IPS-18c (cell line): Measurements from ENCODE around the gene ACSBG1.
"Not testable (repeated sequence)": the region's sequence is repeated elsewhere in the genome, so short reads cannot be mapped to it uniquely, and the experiment has no call there.

Experiments
- H3K4me3 ChIP-seq: 2 replicates; pipeline ENCODE4 v1.7.0; 2013; ENCODE audit warnings: low read depth, mild to moderate bottlenecking, low read length, moderate library complexity; ENCODE audit not compliant: insufficient read depth
- H3K9me3 ChIP-seq: one replicate; pipeline ENCODE4 v1.6.1; 2013; ENCODE audit warnings: mild to moderate bottlenecking, low read length, moderate library complexity; ENCODE audit not compliant: control insufficient read depth, insufficient read depth

The ACSBG1 gene

DNA sequence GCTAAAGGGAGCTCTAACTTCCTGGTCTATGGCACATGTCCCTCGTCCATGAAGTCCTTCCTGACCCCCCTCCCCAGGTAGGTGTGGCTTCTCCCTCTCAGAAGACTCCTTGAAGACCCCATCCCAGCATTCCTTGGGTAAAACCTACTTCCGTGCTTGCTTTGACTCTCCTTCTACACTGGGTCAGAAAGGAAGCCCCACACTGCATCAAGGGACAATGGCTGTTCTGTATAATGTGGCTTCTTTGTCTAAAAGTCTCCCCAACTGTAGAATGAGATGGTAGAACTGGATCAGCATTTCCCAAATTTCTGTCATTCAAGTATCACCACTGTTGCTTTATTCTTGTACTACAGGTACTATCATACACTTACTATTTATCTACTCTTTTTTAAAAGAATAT, 26.1 kb upstream of the ACSBG1 start:
- Histone ChIP-seq H3K9me3 (peaks cover 3% of the 10 kb centered on the region), H3K4me3 (no peak overlapping the region)

DNA sequence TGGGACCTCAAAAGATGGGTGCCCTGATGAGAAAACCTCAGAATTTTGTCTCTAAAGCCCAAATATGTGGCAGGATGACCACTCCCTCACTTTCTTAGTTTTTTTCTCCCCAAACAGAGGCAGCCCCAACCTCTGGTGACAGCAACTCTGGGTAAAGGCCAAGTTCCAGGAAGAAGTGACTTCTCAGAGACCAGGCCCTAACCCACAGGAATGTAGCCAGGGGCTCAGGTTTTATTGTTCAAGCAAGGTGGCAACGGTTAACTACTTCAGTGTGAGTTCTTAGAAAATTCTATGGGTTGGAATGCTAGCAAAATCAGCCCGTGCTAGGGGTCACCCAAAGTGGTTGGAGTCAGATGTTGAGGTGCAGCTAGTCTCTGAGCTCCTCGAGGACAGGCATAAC, 24.9 kb upstream of the ACSBG1 start:
- no peak overlapping the region for H3K4me3 ChIP-seq
- H3K9me3 ChIP-seq, result no peaks in the 10 kb centered on the region

- Histone ChIP-seq H3K9me3 (no peaks in the 10 kb centered on the region), H3K4me3 (no peak overlapping the region)
These were observed 23.3 kb upstream of the ACSBG1 start for GRCh38 chr15:78257681-78258080.

DNA sequence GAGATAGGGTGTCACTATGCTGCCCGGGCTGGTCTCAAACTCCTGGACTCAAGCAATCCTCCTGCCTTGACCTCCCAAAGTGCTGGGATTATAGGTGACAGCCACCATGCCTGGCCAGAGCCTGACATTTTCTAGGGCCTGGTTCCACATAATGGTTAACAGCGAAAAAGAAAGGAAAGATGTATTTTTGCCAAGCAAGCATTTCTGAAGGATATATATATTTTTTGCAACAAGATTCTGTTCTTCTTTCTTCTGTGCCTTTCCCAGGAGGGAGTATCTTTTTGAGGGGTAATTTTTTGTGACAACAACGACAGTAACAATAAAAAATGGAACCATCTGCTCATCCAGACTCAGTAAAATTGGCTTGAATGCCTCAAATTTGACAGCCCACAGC, 21.7 kb upstream of the ACSBG1 start:
- no peaks in the 10 kb centered on the region for H3K9me3 ChIP-seq

DNA sequence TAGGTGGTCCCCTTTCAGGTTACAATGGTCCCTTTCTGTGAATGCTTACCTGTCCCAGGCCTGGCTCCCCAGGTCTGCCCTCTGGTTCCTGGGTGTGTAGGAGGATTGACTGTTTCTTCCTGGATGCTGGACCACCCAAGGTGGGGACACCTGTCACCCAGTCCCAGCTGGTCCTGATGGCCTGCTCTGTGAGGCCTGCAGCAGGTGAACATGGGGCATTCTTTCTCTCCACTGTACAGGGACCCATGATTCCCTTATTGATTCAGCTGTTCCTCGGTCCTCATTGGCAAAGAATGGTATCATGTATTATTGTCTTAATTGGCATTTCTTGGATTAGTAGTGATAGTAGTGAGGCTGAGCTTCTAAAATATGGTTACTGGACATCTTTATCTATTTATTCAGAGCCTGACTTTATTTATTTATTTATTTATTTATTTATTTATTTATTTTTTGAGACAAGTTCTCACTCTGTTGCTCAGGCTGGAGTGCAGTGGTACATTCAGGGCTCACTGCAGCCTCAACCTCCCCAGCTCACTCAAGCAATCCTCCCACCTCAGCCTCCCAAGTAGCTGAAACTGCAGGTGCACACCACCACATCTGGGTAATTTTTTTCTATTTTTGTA, 21.2 kb upstream of the ACSBG1 start:
- no peak overlapping the region for H3K4me3 ChIP-seq

More for the DNA sequence above, 21.7 kb upstream of the ACSBG1 start:
- H3K4me3 ChIP-seq, result no peak overlapping the region

DNA sequence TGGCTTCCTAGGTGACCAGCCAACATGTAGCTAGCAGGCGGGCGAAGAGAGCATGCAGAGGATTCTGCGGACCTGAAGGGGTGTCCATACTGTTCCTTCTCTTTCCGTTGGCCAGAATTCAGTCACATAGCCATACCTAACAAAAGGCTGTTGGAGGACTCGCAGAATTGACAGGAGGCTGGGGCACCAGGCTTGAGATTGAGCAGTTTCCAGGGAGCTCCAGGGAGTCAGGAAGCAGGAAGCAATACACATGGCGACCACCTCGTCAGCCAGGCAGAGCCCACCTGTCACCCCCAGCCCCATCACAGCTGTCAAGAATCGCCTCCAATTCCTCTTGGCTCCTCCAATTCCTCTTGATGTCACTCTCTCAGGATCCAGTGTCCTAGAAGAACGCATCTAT, 16.8 kb upstream of the ACSBG1 start:
- Histone ChIP-seq H3K4me3 (no peak overlapping the region), H3K9me3 (no peaks in the 10 kb centered on the region)

More for the DNA sequence above, 21.2 kb upstream of the ACSBG1 start:
- H3K9me3 ChIP-seq, result no peaks in the 10 kb centered on the region

GRCh38 chr15:78249131-78249530, 14.8 kb upstream of the ACSBG1 start:
- Histone ChIP-seq H3K9me3 (no peaks in the 10 kb centered on the region), H3K4me3 (no peak overlapping the region)

DNA sequence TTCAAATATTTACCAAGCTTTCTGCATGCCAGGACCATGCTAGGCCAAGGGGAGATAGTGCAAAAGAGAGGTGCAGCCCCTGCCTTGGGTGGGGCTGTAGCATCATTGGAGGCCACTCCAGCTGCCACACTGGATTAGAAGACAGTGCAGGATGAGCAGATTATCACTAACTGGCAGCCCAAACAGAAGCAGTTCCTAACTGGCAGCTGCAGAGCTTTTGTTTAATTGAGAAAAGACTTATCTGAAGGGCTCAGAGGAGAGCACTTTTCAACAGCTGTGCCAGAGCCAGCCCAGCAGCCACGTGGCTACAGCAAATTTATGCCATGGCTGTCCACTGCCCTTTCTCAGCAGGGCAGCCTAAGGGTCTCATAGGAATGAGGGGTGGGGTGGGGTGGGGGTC, 13.5 kb upstream of the ACSBG1 start:
- H3K9me3 ChIP-seq, result no peaks in the 10 kb centered on the region
- no peak overlapping the region for H3K4me3 ChIP-seq

DNA sequence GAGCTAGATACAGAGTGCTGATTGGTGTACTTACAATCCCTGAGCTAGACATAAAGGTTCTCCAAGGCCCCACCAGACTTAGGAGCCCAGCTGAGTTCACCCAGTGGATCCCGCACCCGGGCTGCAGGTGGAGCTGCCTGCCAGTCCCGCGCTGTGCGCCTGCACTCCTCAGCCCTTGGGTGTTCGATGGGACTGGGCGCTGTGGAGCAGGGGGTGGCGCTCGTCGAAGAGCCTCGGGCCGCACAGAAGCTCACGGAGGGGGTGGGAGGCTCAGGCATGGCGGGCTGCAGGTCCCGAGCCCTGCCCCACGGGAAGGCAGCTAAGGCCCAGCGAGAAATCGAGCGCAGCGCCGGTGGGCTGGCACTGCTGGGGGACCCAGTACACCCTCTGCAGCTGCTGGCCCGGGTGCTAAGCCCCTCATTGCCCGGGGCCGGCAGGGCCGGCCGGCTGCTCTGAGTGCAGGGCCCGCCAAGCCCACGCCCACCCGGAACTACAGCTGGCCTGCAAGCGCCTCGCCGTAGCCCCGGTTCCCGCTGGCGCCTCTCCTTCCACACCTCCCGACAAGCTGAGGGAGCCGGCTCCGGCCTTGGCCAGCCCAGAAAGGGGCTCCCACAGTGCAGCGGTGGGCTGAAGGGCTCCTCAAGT, 11.7 kb upstream of the ACSBG1 start:
- not testable (repeated sequence) for H3K4me3 ChIP-seq, H3K9me3 ChIP-seq

DNA sequence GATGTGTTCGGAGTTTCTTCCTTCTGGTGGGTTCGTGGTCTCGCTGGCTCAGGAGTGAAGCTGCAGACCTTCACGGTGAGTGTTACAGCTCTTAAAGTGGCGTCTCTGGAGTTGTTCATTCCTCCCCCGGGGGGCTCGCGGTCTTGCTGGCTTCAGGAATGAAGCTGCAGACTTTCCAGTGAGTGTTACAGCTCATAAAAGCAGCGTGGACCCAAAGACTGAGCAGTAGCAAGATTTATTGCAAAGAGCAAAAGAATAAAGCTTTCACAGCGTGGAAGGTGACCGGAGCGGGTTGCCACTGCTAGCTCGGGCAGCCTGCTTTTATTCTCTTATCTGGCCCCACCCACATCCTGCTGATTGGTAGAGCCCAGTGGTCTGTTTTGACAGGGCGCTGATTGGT, 11.0 kb upstream of the ACSBG1 start:
- H3K4me3 ChIP-seq, result not testable (repeated sequence)

GRCh38 chr15:78244893-78245292, 10.5 kb upstream of the ACSBG1 start:
- H3K9me3 ChIP-seq, result no peaks in the 10 kb centered on the region
- no peak overlapping the region for H3K4me3 ChIP-seq

More for the DNA sequence above, 11.0 kb upstream of the ACSBG1 start:
- H3K9me3 ChIP-seq, result not testable (repeated sequence)

DNA sequence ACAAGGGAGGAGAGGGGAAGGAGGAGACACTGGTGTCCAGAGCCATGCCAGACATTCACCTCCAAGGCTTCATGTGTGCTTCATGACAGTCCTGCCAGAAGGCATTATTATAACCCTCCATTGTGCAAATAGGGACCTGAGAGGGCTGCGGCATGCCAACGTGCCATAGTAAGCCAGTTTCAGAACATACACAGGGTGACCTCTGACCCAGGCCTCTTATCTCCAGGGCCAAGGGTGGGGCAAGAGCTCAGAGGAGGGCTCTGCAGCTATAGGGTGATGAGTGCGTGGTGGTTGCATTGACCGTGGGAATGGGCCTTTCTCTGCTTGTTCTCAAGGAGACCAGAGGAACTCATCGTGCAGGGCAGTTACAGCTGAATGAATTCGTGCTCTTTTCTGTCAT, 9.7 kb upstream of the ACSBG1 start:
- H3K4me3 ChIP-seq, result no peak overlapping the region
- H3K9me3 ChIP-seq, result no peaks in the 10 kb centered on the region

DNA sequence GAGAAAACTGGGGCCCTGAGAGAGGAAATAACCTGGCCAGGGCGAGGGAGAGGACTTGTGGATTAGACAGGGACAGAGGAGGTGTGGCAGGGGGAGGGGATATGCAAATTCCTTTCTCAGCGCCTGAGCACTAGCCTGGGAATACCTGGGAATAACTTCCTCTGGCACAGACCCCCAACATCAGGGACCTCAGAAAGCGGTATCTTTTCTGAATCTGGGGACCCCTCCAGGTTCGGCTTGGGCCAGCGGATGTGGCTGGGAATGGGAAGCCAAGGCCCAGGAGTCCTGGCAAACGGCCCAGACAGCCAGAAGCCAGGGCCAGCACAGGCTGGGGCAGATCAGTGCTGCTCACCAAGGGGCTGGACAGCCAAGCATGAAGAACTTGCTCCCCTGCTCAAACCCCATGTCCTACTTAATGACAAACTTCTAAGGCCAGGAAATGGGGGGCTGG, 9.2 kb upstream of the ACSBG1 start:
- H3K4me3 ChIP-seq, result no peak overlapping the region
- H3K9me3 ChIP-seq, result no peaks in the 10 kb centered on the region

DNA sequence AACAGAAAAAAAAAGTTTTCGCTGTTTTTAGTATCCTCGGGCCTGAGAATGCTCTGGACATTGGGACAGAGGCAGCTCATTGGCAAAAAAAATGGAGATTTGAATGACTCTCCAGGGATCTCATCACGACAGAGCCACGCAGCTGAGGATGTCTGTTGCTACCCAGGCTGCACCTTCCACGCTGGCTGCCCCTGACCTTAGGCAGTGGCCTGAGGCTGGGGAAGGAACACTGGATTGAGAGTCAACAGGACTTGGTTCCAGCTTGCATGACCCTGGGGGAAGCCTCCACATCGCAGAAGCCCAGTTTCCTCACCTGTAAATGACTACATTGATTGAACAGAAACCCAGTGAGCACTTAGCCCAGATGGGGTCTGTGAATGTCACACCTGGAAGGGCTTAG, 8.7 kb upstream of the ACSBG1 start:
- H3K4me3 ChIP-seq, result no peak overlapping the region
- no peaks in the 10 kb centered on the region for H3K9me3 ChIP-seq

GRCh38 chr15:78242128-78242527, 7.8 kb upstream of the ACSBG1 start:
- Histone ChIP-seq H3K4me3 (no peak overlapping the region), H3K9me3 (no peaks in the 10 kb centered on the region)

- H3K4me3 ChIP-seq, result no peak overlapping the region
- no peaks in the 10 kb centered on the region for H3K9me3 ChIP-seq
These were observed 6.7 kb upstream of the ACSBG1 start for GRCh38 chr15:78241017-78241416.

DNA sequence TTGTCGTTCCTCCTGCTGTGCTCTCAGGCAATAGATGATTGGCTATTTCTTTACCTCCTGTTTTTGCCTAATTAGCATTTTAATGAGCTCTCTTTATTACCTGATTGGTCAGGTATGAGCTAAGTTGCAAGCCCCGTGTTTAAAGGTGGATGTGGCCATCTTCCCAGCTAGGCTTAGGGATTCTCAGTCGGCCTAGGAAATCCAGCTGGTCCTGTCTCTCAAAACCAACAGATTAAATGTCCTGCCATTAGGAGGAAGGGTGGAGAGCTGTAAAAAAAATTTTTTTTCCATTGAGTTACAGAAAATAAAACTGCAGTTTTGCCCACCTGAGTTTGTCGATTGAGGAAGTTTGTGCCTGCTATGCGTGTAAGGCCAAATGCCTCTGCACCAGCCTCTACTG, 5.4 kb upstream of the ACSBG1 start:
- Histone ChIP-seq H3K4me3 (no peak overlapping the region), H3K9me3 (no peaks in the 10 kb centered on the region)

- H3K9me3 ChIP-seq, result no peaks in the 10 kb centered on the region
These were observed 2.8 kb upstream of the ACSBG1 start for GRCh38 chr15:78237146-78237545.

DNA sequence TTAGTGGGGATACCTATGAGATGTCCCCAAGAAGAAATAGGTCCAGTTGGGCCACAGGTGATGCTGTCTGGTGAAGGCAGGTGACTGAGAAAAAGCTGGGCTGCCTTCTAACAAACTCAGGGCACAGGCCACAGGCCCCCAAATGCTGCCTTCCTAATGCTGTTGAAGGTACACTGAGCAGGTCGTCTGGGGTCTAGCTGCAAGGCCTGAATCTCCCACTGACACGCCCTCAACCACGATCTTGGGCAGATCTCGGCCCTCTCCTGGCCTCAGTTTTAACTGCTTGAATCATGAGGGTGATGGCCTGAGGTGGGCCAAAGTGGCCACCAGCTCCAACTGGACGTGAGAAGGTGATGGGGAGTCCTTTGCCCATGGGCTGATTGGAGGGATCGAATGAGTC, 2.1 kb upstream of the ACSBG1 start:
- H3K4me3 ChIP-seq, result no peak overlapping the region
- H3K9me3 ChIP-seq, result no peaks in the 10 kb centered on the region

More at GRCh38 chr15:78237146-78237545, 2.8 kb upstream of the ACSBG1 start:
- H3K4me3 ChIP-seq, result no peak overlapping the region
